G401 (cell line): ENCODE measurements around the gene IFI44. TPM values are rescaled to one million over a fixed set of nuclear protein-coding genes. Genes with fewer than 3 reads are reported as not detected.

ENCODE experiments used
- DNase-seq: peaks from one replicate; pipeline ENCODE4 v3.0.0-alpha.2; 2015; ENCODE audit warnings: low spot score
- in situ Hi-C: cut with HindIII; loops from 2 replicates; pipeline ENCODE4 v1.10.0; 2016; ENCODE audit warnings: low sequenced_read_pairs, mixed read lengths
- total RNA-seq: library from RNA; depleted of rRNA; stranded (reverse); fragments of >200 nt; shearing (Covaris generic); gene quantifications from 2 replicates; pipeline ENCODE4 v1.2.3, GENCODE V29; 2014

IFI44 gene
- total RNA-seq, 1 experiment from 2014 or later, result not detected

DNA sequence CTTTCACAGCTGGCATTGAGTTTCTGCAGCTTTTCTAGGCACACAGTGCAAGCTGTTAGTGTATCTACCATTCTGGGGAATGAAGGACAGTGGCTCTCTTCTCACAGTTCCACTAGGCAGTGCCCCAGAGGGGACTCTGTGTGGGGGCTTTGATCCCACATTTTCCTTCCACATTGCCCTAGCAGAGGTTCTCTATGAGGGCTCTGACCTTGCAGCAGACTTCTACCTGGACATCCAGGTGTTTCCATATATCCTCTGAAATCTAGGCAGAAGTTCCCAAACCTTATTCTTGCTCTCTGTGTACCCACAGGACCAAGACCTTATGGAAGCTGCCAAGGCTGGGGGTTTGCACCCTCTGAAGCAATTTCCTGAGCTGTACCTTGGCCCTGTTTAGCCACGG is 2.4 kb upstream of the IFI44 start:
- DNase-seq, result no peak
- in situ Hi-C loops, result no loop called here

GRCh38 chr1:78650114-78650660 is 556 bp downstream of the IFI44 start:
- no peak for DNase-seq
- in situ Hi-C loops, result no loop called here

DNA sequence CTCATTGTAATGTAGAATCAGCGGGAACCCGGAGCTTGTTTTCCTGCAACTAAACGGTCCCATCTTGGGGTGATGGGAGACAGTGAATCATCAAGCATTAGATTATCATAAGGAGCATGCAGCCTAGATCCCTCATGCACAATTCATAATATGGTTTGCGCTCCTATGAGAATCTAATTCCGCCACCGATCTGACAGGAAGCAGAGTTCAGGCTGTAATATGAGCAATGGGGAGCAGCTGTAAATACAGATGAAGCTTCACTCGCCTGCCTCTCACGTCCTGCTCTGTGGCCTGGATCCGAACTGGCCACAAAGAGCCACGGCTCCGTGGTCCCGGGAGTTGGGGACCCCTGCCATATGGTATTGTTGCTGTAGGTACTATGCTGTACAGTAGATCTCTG is 1.6 kb downstream of the IFI44 start:
- no peak for DNase-seq
- in situ Hi-C loops, result no loop called here

- in situ Hi-C loops, result no loop called here
- DNase-seq, result no peak
Measured at GRCh38 chr1:78652019-78652560, 2.5 kb downstream of the IFI44 start.

- in situ Hi-C loops, result no loop called here
- no peak for DNase-seq
Measured at GRCh38 chr1:78658901-78659300, 9.3 kb downstream of the IFI44 start.

- DNase-seq, result no peak
- in situ Hi-C loops, result no loop called here
Measured at GRCh38 chr1:78663923-78664322, 14.3 kb downstream of the IFI44 start.

DNA sequence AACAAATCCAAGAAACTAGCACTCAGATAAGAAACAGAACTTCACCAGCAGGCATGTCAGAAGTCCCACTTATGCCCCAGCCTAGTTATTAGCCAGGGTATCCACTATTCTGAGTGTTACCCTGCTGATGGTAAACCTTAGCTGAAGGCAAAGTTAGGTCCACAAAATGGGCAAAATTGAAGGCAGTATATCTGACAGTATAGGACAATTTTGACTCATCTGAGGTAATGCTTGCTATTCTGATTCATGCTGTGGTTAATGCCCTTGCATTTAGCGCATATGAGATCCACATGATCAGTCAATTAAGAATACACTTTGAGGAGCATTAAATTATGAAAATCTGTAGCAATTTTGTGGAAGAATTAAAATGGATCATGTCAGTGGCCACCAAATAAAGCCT is 15.1 kb downstream of the IFI44 start:
- in situ Hi-C loops, result no loop called here
- no peak for DNase-seq

GRCh38 chr1:78665809-78666208 is 16.2 kb downstream of the IFI44 start:
- in situ Hi-C loops, result no loop called here
- no peak for DNase-seq

DNA sequence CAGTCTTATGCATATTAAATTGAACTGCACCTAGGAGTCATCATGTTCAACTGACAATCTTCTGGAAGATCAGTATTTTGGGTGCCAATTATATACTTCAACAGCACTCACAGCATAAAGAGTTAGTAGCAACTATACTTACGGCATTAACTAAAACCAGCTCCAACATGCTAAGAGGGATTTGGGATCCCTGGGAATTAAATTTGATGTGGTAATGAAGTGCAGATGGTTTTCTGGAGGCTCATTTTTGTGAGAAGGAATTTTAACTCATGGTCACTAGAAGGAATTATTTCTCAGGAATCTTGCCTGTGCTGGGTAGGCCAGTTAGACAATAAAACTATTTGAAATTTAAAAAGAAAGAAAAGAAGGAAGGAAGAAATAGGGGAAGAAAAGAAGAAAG is 18.3 kb downstream of the IFI44 start:
- in situ Hi-C loops, result no loop called here
- no peak for DNase-seq

DNA sequence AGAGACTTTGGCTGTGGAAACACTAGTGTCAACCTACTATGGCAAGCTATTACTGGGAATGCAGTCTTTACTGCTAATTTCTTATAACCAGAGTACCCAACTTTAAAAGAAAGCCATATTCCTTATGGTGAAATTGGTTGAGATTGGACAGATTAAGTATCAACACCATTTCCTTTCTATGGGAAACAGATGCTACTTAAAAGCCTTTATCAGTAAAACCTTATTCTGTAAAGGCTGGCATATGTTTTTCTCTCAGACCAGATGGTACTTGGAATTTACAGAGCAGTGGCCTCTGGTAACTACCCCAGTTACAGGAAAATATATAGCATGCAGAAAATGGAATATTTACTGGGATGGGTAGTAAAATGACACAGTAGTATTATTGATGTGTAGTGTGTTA is 18.8 kb downstream of the IFI44 start:
- in situ Hi-C loops, result no loop called here
- DNase-seq, result no peak

GRCh38 chr1:78672428-78672827 is 22.8 kb downstream of the IFI44 start:
- in situ Hi-C loops, result no loop called here
- DNase-seq, result no peak

GRCh38 chr1:78673120-78673519 is 23.5 kb downstream of the IFI44 start:
- in situ Hi-C loops, result no loop called here
- no peak for DNase-seq

DNA sequence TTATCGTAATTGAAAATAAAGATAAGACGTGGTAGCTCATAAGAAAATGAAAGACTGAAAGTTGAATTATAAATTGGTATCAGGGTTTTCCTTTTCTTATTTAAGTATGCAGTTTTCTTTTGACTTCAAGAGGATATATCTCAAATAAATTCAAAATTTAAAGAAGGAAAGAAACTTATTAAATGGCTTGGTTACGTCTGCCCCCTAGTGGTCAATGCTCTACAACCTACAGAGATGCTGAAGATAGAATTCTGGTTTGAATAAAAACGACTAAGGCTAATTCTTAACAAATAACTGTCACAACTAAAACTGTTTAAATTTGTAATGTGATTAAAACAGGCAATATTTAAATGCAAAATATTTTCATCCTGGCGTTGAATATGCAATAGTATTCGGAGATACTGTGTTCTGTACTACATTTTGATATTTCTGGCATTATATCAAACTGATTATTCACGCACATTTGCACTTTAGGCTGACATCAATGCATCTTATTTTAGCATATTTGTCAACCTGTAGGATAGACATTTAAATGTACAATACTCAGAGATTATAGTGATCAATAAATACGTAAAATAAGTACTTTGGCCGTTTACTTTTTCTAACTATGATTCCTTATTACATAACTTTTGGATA is 26.8 kb downstream of the IFI44 start:
- in situ Hi-C loops, result no loop called here
- peak; percentile 40 for DNase-seq

- DNase-seq, result no peak
- in situ Hi-C loops, result no loop called here
Measured at GRCh38 chr1:78676993-78677392, 27.4 kb downstream of the IFI44 start.

DNA sequence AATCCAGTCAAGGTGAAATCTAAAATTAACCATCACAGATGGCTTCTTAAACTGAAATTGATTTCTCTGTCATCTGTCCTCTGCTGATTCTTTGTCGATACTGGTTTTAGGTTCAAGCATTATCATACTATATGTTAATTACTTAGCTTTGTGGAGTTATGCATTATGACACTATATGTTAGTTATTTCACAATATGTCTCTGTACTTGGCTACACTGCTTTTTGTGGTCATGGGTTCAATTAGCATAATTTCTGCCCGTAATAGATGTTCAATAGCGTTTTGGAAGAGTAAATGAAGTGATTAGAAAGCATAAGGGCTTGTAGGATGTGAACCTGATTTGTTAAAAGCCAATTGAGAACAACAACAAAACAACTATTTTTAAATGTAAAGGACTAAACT is 28.2 kb downstream of the IFI44 start:
- in situ Hi-C loops, result no loop called here
- DNase-seq, result no peak

GRCh38 chr1:78678324-78678723 is 28.7 kb downstream of the IFI44 start:
- in situ Hi-C loops, result no loop called here
- no peak for DNase-seq

- in situ Hi-C loops, result no loop called here
- no peak for DNase-seq
Measured at GRCh38 chr1:78681265-78681664, 31.6 kb downstream of the IFI44 start.

DNA sequence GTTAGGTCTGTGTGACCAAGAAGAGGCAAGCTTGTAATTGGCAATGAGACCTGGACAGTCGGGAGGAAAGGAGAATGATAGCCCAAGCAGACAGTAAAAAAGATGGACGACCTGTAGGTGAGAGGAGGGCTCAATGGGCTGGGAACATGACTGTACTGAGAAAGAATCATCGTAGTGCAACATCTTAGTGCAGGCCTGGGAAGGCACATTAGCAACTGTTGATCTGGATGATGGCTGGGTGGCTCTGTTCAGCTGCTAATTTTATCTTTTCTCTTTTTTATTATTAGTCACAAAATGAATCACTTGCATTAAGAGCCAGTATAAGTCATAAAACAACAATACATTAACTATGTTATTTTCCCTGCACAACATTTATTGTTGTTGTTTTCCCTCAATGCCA is 32.9 kb downstream of the IFI44 start:
- in situ Hi-C loops, result no loop called here
- DNase-seq, result no peak

- in situ Hi-C loops, result no loop called here
- DNase-seq, result no peak
Measured at GRCh38 chr1:78683079-78683478, 33.4 kb downstream of the IFI44 start.

GRCh38 chr1:78687315-78687714 is 37.7 kb downstream of the IFI44 start:
- no peak for DNase-seq
- in situ Hi-C loops, result no loop called here

DNA sequence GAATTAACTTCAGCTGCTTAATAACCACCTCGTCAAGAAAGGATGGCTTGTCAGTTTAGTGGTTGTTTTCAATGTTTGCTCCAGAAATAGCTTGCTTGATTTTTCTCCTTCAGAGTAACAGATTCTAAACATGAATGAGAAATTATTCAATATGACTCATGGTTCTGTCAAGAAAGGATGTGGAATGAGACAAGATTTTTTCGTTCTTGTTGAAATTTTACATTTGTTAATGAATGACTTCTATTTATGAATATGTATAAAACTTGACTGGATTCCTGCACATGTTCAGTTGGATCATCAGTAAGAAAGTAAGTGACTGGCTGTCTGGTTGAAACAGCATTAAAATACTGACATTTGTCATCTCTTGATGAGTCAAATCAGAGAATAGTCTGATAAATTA is 38.3 kb downstream of the IFI44 start:
- no peak for DNase-seq
- in situ Hi-C loops, result no loop called here
